ENCODE measurements around the gene PAPOLA.

DNA sequence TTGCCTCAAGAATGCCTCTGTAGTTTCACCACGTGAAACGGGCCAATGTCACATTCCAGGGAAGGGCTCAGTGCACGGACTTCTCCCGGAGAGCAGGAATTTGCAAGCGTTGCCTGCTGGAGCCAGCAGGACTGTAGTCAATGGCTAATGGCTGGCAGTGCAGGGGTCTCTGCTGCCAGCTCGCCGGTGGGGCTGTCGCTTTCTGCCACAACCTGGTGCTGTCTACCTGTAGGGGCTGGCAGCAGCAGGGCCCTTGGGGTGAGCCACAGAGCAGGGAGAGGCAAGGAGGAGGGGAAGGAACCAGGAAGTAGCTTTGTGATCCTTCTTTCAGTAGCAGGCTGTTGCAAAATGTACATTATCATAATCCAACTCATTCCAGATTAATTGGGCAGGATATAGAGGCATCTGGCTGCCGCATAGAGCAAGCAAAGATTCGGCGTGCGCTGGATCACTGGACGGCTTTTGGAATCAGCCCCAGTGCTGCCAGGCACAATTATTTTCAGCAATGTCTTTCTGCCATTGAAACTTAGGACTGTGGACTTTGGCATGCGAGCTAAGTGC, 114.1 kb downstream of the PAPOLA start:
- TF ChIP-seq CTCF (IDR thresholded peaks at IDR 0.05) (no peak), POLR2A (IDR thresholded peaks at IDR 0.05) (no peak)

Measured in thyroid gland (tissue), 4 donors.